BE2C (cell line): Measurements from ENCODE around the gene SLC50A1.

Source experiments
- DNase-seq: peaks from one replicate; pipeline ENCODE4 v3.0.0-alpha.2; 2020
- H3K27me3 ChIP-seq: fragments of 250-450 bp; sonication (Bioruptor Pico); 2 replicates; pipeline ENCODE4 v1.5.1; 2020; ENCODE audit warnings: mild to moderate bottlenecking
- H3K36me3 ChIP-seq: fragments of 250-450 bp; sonication (Bioruptor Pico); 2 replicates; pipeline ENCODE4 v1.5.1; 2020; ENCODE audit warnings: mild to moderate bottlenecking
- H3K4me1 ChIP-seq: fragments of 250-450 bp; sonication (Bioruptor Pico); 2 replicates; pipeline ENCODE4 v1.5.1; 2020
- H3K4me3 ChIP-seq: 2 replicates; pipeline ENCODE4 v1.5.1; 2011; ENCODE audit warnings: low read depth, low read length
- H3K9me3 ChIP-seq: fragments of 250-450 bp; sonication (Bioruptor Pico); 2 replicates; pipeline ENCODE4 v1.5.1; 2020
- CTCF ChIP-seq: IDR thresholded peaks from 2 replicates; pipeline ENCODE4 v1.5.1; 2012; ENCODE audit warnings: mild to moderate bottlenecking, low read depth, low read length

SLC50A1 gene

GRCh38 chr1:155125946-155126555 lies 9.6 kb upstream of the SLC50A1 start:
- no peak overlapping the region for H3K4me3 ChIP-seq

GRCh38 chr1:155126556-155127104 lies 9.0 kb upstream of the SLC50A1 start:
- no peak for TF ChIP-seq CTCF
- Histone ChIP-seq H3K9me3 (peaks cover 2% of the 10 kb centered on the region; the same call in 1 of the 2 replicates), H3K36me3 (no peaks in the 10 kb centered on the region), H3K4me3 (peak overlapping the region; percentile 70), H3K4me1 (peaks cover 32% of the 10 kb centered on the region), H3K27me3 (no peaks in the 10 kb centered on the region)
- DNase-seq = no peak

More at GRCh38 chr1:155125946-155126555, 9.6 kb upstream of the SLC50A1 start:
- Histone ChIP-seq H3K36me3 (no peaks in the 10 kb centered on the region), H3K9me3 (peaks cover 2% of the 10 kb centered on the region; the same call in 1 of the 2 replicates), H3K4me1 (peaks cover 32% of the 10 kb centered on the region), H3K27me3 (no peaks in the 10 kb centered on the region)
- no peak for DNase-seq
- no peak for TF ChIP-seq CTCF

- H3K4me3 ChIP-seq = peak within 1 kb of the TSS; percentile 70
- H3K9me3 ChIP-seq = peaks cover 2% of the 10 kb centered on the region; the same call in 1 of the 2 replicates
- TF ChIP-seq CTCF = no peak
- DNase-seq = peak; percentile 71
- H3K27me3 ChIP-seq = no peaks in the 10 kb centered on the region
- no peaks in the 10 kb centered on the region for H3K36me3 ChIP-seq
- peaks cover 32% of the 10 kb centered on the region for H3K4me1 ChIP-seq
Measured at GRCh38 chr1:155127105-155127966, 8.3 kb upstream of the SLC50A1 start, which contains the start of gene EFNA1. Gene EFNA1, plus strand, starts transcription at chr1:155127876. Its CDS starts 102 bp downstream, at chr1:155127978.

GRCh38 chr1:155127967-155128754 lies 7.5 kb upstream of the SLC50A1 start:
- no peak for TF ChIP-seq CTCF
- DNase-seq = no peak
- Histone ChIP-seq H3K36me3 (no peaks in the 10 kb centered on the region), H3K4me3 (peak overlapping the region; percentile 70), H3K27me3 (no peaks in the 10 kb centered on the region), H3K9me3 (peaks cover 2% of the 10 kb centered on the region; the same call in 1 of the 2 replicates), H3K4me1 (peaks cover 32% of the 10 kb centered on the region)

- Histone ChIP-seq H3K36me3 (no peaks in the 10 kb centered on the region), H3K4me3 (no peak overlapping the region), H3K9me3 (peaks cover 2% of the 10 kb centered on the region; the same call in 1 of the 2 replicates), H3K4me1 (peaks cover 32% of the 10 kb centered on the region), H3K27me3 (no peaks in the 10 kb centered on the region)
- no peak for TF ChIP-seq CTCF
- no peak for DNase-seq
Measured at GRCh38 chr1:155128755-155129473, 6.7 kb upstream of the SLC50A1 start.
